HL-60 (cell line): ENCODE data around the gene SNCA.

Experiments
- CTCF ChIP-seq: IDR thresholded peaks from one replicate; pipeline ENCODE4 v1.5.1; 2011; ENCODE audit warnings: low read length, control low read depth, inconsistent platforms; ENCODE audit not compliant: insufficient read depth
- TF ChIP-seq, protein P1 (sequence below): IDR thresholded peaks from 2 replicates; pipeline ENCODE4 v1.6.1; 2012; ENCODE audit warnings: low read depth; ENCODE audit not compliant: insufficient replicate concordance

DNA sequence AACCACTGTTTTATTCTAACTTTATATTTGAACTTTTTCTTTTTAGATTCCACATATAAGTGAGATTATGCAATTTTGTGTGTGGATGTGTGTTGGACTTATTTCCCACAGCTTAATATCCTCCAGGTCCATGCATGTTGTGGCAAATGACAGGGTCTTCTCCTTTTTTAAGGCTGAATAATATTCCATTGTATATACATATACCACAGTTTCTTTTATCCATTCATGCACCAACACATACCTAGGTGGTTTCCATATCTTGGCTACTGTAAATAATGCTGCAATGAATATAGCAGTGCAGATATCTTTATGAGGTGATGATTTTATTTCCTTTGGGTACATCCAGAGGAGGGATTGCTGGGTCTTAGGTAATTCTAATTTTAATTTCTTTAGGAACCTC is 69.0 kb downstream of the SNCA start:
- no peak for TF ChIP-seq CTCF
- TF ChIP-seq, protein P1, sequence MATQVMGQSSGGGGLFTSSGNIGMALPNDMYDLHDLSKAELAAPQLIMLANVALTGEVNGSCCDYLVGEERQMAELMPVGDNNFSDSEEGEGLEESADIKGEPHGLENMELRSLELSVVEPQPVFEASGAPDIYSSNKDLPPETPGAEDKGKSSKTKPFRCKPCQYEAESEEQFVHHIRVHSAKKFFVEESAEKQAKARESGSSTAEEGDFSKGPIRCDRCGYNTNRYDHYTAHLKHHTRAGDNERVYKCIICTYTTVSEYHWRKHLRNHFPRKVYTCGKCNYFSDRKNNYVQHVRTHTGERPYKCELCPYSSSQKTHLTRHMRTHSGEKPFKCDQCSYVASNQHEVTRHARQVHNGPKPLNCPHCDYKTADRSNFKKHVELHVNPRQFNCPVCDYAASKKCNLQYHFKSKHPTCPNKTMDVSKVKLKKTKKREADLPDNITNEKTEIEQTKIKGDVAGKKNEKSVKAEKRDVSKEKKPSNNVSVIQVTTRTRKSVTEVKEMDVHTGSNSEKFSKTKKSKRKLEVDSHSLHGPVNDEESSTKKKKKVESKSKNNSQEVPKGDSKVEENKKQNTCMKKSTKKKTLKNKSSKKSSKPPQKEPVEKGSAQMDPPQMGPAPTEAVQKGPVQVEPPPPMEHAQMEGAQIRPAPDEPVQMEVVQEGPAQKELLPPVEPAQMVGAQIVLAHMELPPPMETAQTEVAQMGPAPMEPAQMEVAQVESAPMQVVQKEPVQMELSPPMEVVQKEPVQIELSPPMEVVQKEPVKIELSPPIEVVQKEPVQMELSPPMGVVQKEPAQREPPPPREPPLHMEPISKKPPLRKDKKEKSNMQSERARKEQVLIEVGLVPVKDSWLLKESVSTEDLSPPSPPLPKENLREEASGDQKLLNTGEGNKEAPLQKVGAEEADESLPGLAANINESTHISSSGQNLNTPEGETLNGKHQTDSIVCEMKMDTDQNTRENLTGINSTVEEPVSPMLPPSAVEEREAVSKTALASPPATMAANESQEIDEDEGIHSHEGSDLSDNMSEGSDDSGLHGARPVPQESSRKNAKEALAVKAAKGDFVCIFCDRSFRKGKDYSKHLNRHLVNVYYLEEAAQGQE = no peak
